HCT116 (cell line): ENCODE results near the gene ST3GAL5. TPM values are rescaled to one million over a fixed set of nuclear protein-coding genes. Genes with fewer than 3 reads are reported as not detected.
A peak's percentile ranks its signal among the peaks of the same experiment; 100 is the strongest.

ENCODE experiments used
- ATAC-seq: fragments of 200-7000 bp; cut with Tn5 transposase; 2 replicates; pipeline ENCODE4 v1.9.1; 2020; ENCODE audit warnings: mild to moderate bottlenecking, moderate library complexity
- BruUV-seq: library from RNA; stranded (reverse); fragments of 400-500 nt; replicated peaks from 2 replicates; lab custom pipeline; 2021; lab: Mats Ljungman, UMichigan
- CTCF ChIA-PET: fragments of 300-600 bp; sonication (Branson Sonifier 250); formaldehyde crosslinking; loops from one replicate; lab custom pipeline; 2021; ENCODE audit warnings: antibody characterized with exemption; lab: Charles Lee
- POLR2A ChIA-PET: fragments of 300-600, 350-600 bp; sonication (Branson Sonifier 250); formaldehyde crosslinking; loops from one replicate; lab custom pipeline; 2021; ENCODE audit warnings: antibody characterized with exemption; lab: Charles Lee
- RAD21 ChIA-PET, 2 experiments: fragments of 300-600 bp; sonication (Branson Sonifier 250); formaldehyde crosslinking; loops; one replicate each; lab custom pipeline; 2023; ENCODE audit warnings: low total read pairs in 2 of 2; ENCODE audit not compliant: uncharacterized antibody in 2 of 2, unreplicated experiment in 2 of 2, low non-redundant PET in 1 of 2; lab: Charles Lee
- DNase-seq: peaks from one replicate; pipeline ENCODE4 v3.0.0-alpha.2; 2010; ENCODE audit warnings: low read depth, low spot score
- H2AFZ ChIP-seq: fragments of 200-600 bp; shearing (Covaris generic), sonication (generic); 2 replicates; pipeline ENCODE4 v1.6.1; 2017; ENCODE audit warnings: low read depth, mixed run types, mixed read lengths, antibody characterized with exemption, low read length; ENCODE audit not compliant: poor library complexity, severe bottlenecking
- H3K27ac ChIP-seq: 2 replicates; pipeline ENCODE4 v1.5.1; 2012; ENCODE audit warnings: low read depth, low read length
- H3K27me3 ChIP-seq: fragments of 200-600 bp; sonication (generic); 2 replicates; pipeline ENCODE4 v1.6.1; 2016; ENCODE audit warnings: mixed run types, low read length, mixed read lengths; ENCODE audit not compliant: insufficient read depth
- H3K36me3 ChIP-seq, 2 experiments: fragments of 200-500 bp in 1 of 2; fragments of 200-600 bp in 1 of 2; sonication (Bioruptor generic) in 1 of 2; sonication (generic) in 1 of 2; 2 replicates each; pipeline versions ENCODE4 v1.5.1 to v1.6.1; 2014 to 2016; ENCODE audit warnings: low read length in 2 of 2, inconsistent platforms in 1 of 2, mixed read lengths in 1 of 2, mixed run types in 1 of 2; ENCODE audit not compliant: insufficient read depth in 2 of 2, control insufficient read depth in 1 of 2
- H3K4me1 ChIP-seq, 2 experiments: fragments of 200-600 bp in 1 of 2; sonication (generic) in 1 of 2; 2 replicates each; pipeline versions ENCODE4 v1.5.1 to v1.6.1; 2012 to 2017; ENCODE audit warnings: low read length in 2 of 2, inconsistent platforms in 1 of 2, mild to moderate bottlenecking in 1 of 2, mixed read lengths in 1 of 2, mixed run types in 1 of 2, moderate library complexity in 1 of 2; ENCODE audit not compliant: insufficient read depth in 2 of 2, control insufficient read depth in 1 of 2
- H3K4me2 ChIP-seq: fragments of 200-600 bp; sonication (generic); 2 replicates; pipeline ENCODE4 v1.6.1; 2017; ENCODE audit warnings: mixed run types, low read length, mixed read lengths
- H3K4me3 ChIP-seq, 2 experiments: fragments of 200-600 bp in 1 of 2; sonication (generic) in 1 of 2; replicated peaks in 1 of 2; 2 replicates each; pipeline ENCODE4 v1.5.1; 2011 to 2016; ENCODE audit warnings: low read length in 2 of 2, control low read depth in 1 of 2, low read depth in 1 of 2, mild to moderate bottlenecking in 1 of 2, mixed read lengths in 1 of 2, mixed run types in 1 of 2
- H3K79me2 ChIP-seq: fragments of 200-600 bp; sonication (generic); 2 replicates; pipeline ENCODE4 v1.6.1; 2017; ENCODE audit warnings: mild to moderate bottlenecking, mixed run types, low read length, moderate library complexity, mixed read lengths; ENCODE audit not compliant: insufficient read depth
- H3K9ac ChIP-seq: fragments of 200-600 bp; sonication (generic); 2 replicates; pipeline ENCODE4 v1.6.1; 2016; ENCODE audit warnings: low read length, mixed read lengths
- H3K9me2 ChIP-seq: fragments of 200-600 bp; sonication (generic), shearing (Covaris generic); 2 replicates; pipeline ENCODE4 v1.6.1; 2017; ENCODE audit warnings: mixed run types, mild to moderate bottlenecking, moderate library complexity; ENCODE audit not compliant: insufficient read depth
- H3K9me3 ChIP-seq, 2 experiments: fragments of 200-500 bp in 1 of 2; fragments of 200-600 bp in 1 of 2; sonication (Bioruptor generic) in 1 of 2; sonication (generic) in 1 of 2; 2 replicates each; pipeline ENCODE4 v1.6.1; 2014 to 2017; ENCODE audit warnings: low read length in 2 of 2, mixed read lengths in 2 of 2, inconsistent platforms in 1 of 2, low read depth in 1 of 2, mild to moderate bottlenecking in 1 of 2, mixed run types in 1 of 2, moderate library complexity in 1 of 2; ENCODE audit not compliant: control insufficient read depth in 1 of 2, insufficient read depth in 1 of 2
- H4K20me1 ChIP-seq: fragments of 200-600 bp; sonication (generic), shearing (Covaris generic); 2 replicates; pipeline ENCODE4 v1.6.1; 2017; ENCODE audit warnings: mixed run types, mild to moderate bottlenecking, moderate library complexity; ENCODE audit not compliant: insufficient read depth
- ATF3 ChIP-seq: IDR thresholded peaks from 2 replicates; pipeline ENCODE4 v1.6.1; 2012
- CTCF ChIP-seq, 3 experiments: fragments of 200-600 bp in 1 of 3; sonication (generic) in 1 of 3; IDR thresholded peaks in 2 of 3; conservative IDR thresholded peaks in 1 of 3; 2 replicates each; pipeline ENCODE4 v1.5.1; 2012 to 2017; ENCODE audit warnings: low read depth in 2 of 3, low read length in 2 of 3, antibody characterized with exemption in 1 of 3, borderline replicate concordance in 1 of 3, control low read depth in 1 of 3, mild to moderate bottlenecking in 1 of 3, mixed read lengths in 1 of 3, mixed run types in 1 of 3, moderate library complexity in 1 of 3; ENCODE audit not compliant: insufficient read depth in 1 of 3
- REST ChIP-seq: IDR thresholded peaks from 2 replicates; pipeline ENCODE4 v1.6.1; 2012; ENCODE audit warnings: low read depth
- ZFX ChIP-seq: fragments of 450-650 bp; IDR thresholded peaks from 2 replicates; pipeline ENCODE4 v1.6.1; 2017
- intact Hi-C: fragments of 100-400 bp; cut with micrococcal nuclease; formaldehyde crosslinking; loops from 2 replicates; pipeline ENCODE4 v1.10.0; 2022
- total RNA-seq: library from RNA; stranded (reverse); gene quantifications from one replicate; pipeline ENCODE4 v1.2.1, GENCODE V29; 2021; ENCODE audit not compliant: unreplicated experiment

ST3GAL5 gene
- total RNA-seq, 1 experiment from 2014 or later = 14.8 TPM

GRCh38 chr2:85889627-85890281, 964 bp upstream of the ST3GAL5 start:
- no peaks in the 10 kb centered on the region; the same call in 1 of the 2 replicates for H3K79me2 ChIP-seq
- peaks cover 17 to 36% of the 10 kb centered on the region in 2 experiments for H3K4me1 ChIP-seq
- TF ChIP-seq REST = no peak
- TF ChIP-seq ZFX = no peak
- no peak for TF ChIP-seq ATF3
- no peak for TF ChIP-seq CTCF (IDR thresholded peaks at IDR 0.05 in 2 of 3, conservative IDR thresholded peaks at IDR 0.05 in 1 of 3; ENCODE audit: borderline replicate concordance in 1 of 3, insufficient read depth in 1 of 3, low read depth in 2 of 3, low read length in 2 of 3)
- TF ChIP-seq, all 23 proteins: peak for 0
- Histone ChIP-seq H3K27ac (0 out of 2 replicates have a peak overlapping the region, but pooled peaks have one; percentile 8), H2AFZ (peak overlapping the region; percentile 99), H3K4me3 (peak overlapping the region; percentile 66 to 85), H3K36me3 (no peaks in the 10 kb centered on the region), H3K9me3 (no peaks in the 10 kb centered on the region), H3K4me2 (peak overlapping the region; percentile 99), H3K9ac (peak overlapping the region; percentile 62), H3K27me3 (no peaks in the 10 kb centered on the region), H3K9me2 (no peaks in the 10 kb centered on the region), H4K20me1 (no peaks in the 10 kb centered on the region)
- ChIA-PET CTCF (interaction anchor here (0.6 to 3.8 kb wide), 5 partner anchors 12 to 187 kb away, joined by 3 to 19 read pairs (median 3); no protein-coding TSS in a partner anchor), POLR2A (no interaction called here), RAD21 (interaction anchor here in 1 of 2 experiments (1.7 kb wide), 1 partner anchor 62 kb away, joined by 4 read pairs; no protein-coding TSS in a partner anchor)
- intact Hi-C loops = loop anchor here (5.0 kb wide), 2 partner anchors 123 to 218 kb away; partner anchors contain the start of genes POLR1A and PTCD3
- no peak for ATAC-seq
- no TSS peak for BruUV-seq
- DNase-seq = no peak
